CD4-positive, alpha-beta T cell treated with Interleukin-17A for 1 hour (primary cell): Measurements from ENCODE around the gene TMEM255A.

Source experiments
- DNase-seq: peaks from one replicate; pipeline ENCODE4 v3.0.0-alpha.2; 2020

TMEM255A gene

GRCh38 chrX:120306630-120307029 is 4.6 kb downstream of the TMEM255A start:
- DNase-seq = no peak

GRCh38 chrX:120305531-120306141 is 5.6 kb downstream of the TMEM255A start:
- DNase-seq = no peak

GRCh38 chrX:120304256-120304655 is 7.0 kb downstream of the TMEM255A start:
- no peak for DNase-seq

DNA sequence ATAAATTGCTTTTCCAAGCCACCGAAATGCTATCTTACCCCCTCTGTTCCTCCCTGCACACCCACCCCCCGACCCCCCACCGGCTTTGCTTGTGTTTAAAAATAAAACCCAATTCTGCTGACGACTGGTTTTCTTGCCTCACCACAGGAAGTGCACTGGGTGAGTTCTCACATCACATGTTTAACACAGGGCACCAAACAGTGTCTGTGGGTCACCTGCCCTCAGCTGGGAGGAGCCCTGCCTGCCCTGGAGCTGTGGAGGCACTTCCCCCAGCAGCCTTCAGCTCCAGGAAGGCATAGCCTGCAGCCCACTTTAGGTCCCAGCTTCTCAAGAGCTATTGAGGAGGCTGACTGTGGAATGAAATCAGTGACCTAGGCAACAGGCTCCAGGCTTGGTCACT is 8.8 kb downstream of the TMEM255A start:
- peak; percentile 75 for DNase-seq

DNA sequence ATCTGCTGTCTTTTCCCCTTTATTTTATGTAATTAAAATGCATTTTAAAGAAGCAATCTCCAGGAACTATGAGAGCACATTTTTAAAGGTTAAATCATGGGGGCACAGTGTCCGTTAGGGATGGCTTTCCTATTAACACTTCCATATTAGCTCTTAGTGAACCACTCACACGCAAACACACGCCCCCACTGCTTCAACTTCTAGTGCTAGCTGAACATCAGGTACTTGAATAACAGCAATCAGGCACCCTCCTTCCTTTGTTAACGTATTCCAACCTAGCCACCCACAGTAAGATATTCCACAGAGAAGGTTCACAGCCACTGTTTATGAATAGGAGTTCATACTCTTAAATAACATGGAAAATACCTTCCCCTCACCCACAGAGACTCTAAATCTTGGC is 9.3 kb downstream of the TMEM255A start:
- no peak for DNase-seq

- DNase-seq = no peak
Measured at GRCh38 chrX:120301497-120301896, 9.8 kb downstream of the TMEM255A start.

GRCh38 chrX:120299928-120300327 is 11.3 kb downstream of the TMEM255A start:
- no peak for DNase-seq

GRCh38 chrX:120297923-120298322 is 13.3 kb downstream of the TMEM255A start:
- DNase-seq = no peak

GRCh38 chrX:120294651-120295050 is 16.6 kb downstream of the TMEM255A start:
- DNase-seq = no peak

GRCh38 chrX:120293015-120293414 is 18.2 kb downstream of the TMEM255A start:
- DNase-seq = no peak

DNA sequence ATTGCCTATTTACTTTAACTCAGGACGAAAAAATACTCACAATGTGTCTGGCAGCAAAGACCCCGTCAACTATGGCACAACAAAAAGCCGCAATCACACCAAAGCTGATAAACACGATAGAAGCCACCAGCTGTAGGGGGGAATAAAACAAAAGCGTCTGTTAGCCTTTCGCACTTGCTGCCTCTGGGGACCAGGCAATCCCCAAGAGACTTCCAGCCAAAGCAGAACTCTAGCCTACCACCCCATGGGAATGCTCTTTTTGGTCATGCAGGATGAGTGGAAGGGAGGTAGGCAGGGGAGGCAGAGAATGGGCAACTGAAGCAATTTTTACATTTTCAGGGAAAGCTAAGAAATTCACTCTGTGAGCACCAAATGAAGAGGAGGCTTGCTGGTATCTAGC is 20.1 kb downstream of the TMEM255A start:
- DNase-seq = no peak

- DNase-seq = no peak
Measured at GRCh38 chrX:120290107-120290506, 21.2 kb downstream of the TMEM255A start.

- no peak for DNase-seq
Measured at GRCh38 chrX:120287513-120288112, 23.6 kb downstream of the TMEM255A start.

GRCh38 chrX:120286733-120287512 is 24.3 kb downstream of the TMEM255A start:
- DNase-seq = no peak

DNA sequence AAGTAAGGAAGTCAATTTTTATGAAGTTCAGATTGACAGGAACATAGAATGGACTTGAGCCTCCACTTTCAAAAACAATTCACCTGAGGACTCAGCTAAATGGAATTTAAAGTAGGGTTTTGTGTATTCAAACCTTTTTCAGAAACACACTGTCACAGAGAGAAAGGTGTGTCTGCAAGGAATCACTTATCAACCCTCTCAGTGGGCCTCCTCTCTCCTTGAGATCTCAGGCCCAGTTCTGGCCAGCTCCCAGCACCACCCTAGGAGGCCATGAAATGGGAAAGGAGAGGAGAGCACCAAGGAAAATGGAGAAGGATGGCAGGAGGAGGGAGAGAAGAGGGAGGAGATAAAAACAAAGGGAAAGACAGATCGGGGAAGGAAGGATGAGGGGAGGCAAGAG is 28.6 kb downstream of the TMEM255A start:
- no peak for DNase-seq

DNA sequence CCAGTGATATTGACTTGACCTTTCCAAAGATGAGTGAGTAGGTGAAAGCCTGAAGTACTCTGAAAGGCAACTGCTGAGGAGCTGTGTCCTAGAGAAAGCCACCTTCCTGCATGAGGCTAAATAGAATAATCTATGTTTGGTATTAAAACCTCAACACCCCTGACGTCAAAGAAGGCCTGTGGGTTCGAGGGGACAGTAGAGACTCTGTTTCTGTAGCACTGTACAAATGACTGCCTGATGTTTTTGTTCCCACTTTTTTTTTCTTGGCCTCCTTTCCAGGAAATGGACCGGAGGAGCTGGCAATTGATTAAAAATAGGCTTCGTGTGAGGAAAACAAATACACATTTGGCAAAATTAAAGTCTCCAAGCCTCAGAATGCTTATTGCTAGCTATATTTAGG is 29.5 kb downstream of the TMEM255A start:
- DNase-seq = no peak

DNA sequence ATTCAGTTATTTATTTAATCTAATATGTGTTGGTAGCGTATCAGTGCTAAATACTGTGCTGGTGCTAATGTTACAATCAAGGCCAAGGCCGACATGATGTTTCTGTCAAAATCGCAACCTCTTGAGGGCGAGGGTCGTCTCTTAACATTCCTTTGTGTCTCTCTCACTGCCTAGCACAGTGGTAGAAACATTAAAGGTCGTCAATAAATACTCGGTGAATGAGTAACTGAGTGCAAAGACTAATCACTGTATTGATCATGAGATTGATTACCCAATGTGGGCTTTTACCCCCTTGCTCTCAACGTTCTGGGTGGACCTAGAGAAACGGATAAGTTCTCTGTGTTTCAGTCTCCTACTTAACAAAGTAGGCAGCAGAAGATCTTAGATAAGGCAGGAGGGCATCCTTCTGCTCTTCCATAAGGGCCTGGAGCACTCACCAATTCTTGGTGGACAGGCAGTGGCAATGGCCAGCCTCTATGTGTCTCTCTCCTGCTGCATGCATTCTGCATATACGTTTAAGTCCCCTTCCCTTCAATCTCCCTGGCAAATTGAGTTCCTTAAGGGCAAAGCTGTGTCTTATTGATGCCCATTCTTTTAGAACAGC is 30.1 kb downstream of the TMEM255A start:
- no peak for DNase-seq

DNA sequence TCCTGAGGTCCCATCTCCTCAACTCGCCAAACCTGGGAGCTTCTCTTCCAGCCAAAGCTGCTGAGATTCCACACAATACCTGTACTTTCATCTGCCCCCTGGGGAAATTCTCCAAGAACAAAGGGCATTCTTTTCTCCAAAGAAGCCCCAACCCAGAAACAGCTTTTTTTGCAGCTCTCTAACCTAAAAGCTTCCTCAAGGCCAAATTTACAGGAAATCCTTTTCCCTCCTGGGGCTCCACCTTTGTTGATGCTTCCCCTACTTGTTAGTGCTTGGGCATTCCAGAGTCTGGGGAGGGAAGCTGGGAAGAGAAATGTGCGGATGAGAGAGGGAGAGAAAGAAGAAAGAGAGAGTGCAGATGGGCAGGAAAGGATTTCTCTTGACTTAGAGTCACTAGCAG is 36.3 kb downstream of the TMEM255A start:
- no peak for DNase-seq

DNA sequence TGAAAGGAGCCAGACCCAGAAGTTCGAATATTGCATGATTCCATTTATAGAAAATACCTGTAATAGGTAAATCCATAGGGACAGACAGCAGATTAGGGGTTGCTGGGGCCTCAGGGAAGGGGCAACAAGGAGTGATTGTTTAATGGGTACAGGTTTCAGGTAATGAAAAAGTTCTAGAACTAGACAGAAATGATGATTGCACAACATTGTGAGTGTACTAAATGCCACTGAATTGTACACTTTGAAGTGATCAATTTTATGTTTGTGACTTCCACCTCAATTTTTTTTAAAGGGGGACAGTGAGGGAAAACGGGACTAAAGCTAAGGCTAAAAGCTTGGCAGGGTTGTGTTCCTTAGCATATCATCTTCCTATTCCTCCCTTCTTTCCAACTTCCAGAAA is 37.1 kb downstream of the TMEM255A start:
- no peak for DNase-seq

GRCh38 chrX:120271218-120271617 is 40.0 kb downstream of the TMEM255A start:
- DNase-seq = no peak

DNA sequence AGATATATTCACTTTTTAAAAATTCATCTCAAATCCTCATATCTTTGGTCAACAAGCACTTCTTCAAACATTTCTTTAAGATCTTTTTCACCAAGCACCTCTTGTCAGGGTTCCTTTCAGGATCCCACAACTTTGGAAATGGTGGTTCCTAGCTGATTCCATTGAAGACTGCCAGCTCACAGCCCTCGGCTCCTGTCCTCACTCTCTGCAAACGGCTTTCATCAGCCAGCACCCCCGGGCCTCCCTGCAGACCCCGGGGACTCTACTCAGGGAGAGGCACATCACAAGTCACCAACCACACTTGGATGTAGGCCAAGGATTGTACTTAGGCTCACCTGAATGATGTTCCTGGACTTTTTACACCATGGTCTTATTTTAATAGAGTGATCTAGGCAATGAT is 40.7 kb downstream of the TMEM255A start:
- no peak for DNase-seq

DNA sequence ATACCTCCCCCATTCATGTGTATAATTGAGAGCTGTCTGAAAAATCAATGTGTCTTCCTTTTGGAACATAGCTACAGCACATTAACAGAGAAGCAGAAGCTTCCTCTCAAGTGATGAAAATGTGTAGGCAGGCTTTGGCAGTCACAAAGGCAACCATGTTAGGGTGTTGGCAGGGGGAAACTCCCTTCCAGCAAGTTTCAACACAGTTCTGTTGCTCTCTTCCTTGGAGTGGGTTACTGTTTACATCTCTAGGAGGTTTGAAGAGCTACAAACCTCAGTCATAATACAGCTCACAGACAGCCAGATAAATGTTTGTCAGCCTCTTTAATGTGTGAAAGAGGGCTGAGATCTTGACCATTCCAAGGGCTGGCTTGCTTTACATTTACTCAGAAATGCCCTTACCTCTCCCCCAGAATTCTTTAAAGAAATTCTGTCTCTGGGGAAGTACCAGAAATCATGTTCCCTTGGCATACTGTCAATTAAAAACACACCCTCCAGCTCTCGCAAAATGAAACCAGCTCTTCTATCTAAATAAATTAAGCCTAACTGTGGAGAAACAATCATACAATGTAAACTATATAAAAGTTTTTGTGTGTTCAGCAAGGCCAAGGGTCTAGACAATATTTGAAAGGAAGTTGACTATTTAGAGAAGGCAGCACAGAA is 41.8 kb downstream of the TMEM255A start:
- peak; percentile 34 for DNase-seq

DNA sequence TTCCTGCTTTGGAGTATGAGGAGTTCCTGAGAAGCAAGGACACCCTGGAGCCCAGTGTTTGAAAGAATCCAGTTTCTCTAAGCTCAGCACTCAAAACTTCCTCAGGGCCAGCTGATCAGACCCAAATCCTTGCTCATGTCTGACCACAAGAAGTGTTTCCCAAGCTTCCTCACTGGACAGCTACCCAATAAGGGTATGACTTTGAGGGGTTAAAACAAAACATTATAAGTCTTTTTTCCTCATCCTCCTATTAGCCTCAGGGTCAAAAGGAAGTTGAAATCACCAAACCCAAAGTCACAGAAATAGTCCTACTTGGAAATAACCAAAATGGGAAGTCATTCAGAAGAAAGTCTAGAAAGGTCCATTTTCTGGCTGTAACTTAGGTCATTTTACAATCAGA is 46.9 kb downstream of the TMEM255A start:
- DNase-seq = no peak
